ENCODE results near the gene NOP53. TPM values are rescaled to one million over a fixed set of nuclear protein-coding genes. Genes with fewer than 3 reads are reported as not detected.
"Not testable (repeated sequence)": the region's sequence is repeated elsewhere in the genome, so short reads cannot be mapped to it uniquely, and the experiment has no call there.

The NOP53 gene
- total RNA-seq, 2 donors from 2014 or later, result 436 to 761 TPM

- Histone ChIP-seq H3K27ac (peak overlapping the region in 2 of 4 donors; percentile 11 to 16), H3K4me1 (peaks cover 47% of the 10 kb centered on the region), H3K36me3 (replicated peaks in 1 of 2; ENCODE audit: insufficient read depth in 1 of 2, low read depth in 2 of 2) (no peaks in the 10 kb centered on the region), H3K27me3 (no peaks in the 10 kb centered on the region), H3K4me3 (no peak overlapping the region), H3K9me3 (no peaks in the 10 kb centered on the region)
- DNase-seq (no peak), ATAC-seq (no peak)
- no peak for TF ChIP-seq CTCF (IDR thresholded peaks at IDR 0.05)
- no peak for TF ChIP-seq POLR2A (IDR thresholded peaks at IDR 0.05)
- WGBS, 2 donors, result 82 to 86% methylated on average over 4 of the region's 4 CpGs
- intact Hi-C loops (cut with DNase I), result no loop called here
Measured at GRCh38 chr19:47726467-47726866, 18.9 kb upstream of the NOP53 start.

DNA sequence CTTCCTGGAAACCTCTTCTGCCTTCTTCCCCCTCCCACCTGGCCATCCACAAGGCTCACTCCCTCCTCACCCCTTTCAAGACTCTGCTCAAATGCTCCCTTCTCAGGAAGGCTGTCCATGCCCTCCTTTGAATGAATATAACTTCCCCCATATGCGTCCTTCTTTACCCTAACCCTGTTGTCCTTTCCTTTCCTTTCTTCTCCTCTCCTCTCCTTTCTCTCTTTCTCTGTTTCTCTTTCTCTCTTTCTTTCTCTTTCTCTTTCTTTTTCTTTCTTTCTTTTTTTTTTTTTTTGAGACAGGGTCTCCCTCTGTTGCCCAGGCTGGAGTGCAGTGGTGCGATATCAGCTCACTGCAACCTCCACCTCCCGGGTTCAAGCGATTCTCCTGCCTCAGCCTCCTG is 17.1 kb upstream of the NOP53 start:
- WGBS, 2 donors, result 91 to 99% methylated on average over 4 of the region's 4 CpGs
- intact Hi-C loops (cut with DNase I); H3K27me3 ChIP-seq; DNase-seq; H3K9me3 ChIP-seq; ATAC-seq; H3K4me3 ChIP-seq; H3K36me3 ChIP-seq (replicated peaks in 1 of 2; ENCODE audit: insufficient read depth in 1 of 2, low read depth in 2 of 2): not testable (repeated sequence)
- peaks cover 40% of the 10 kb centered on the region for H3K4me1 ChIP-seq
- H3K27ac ChIP-seq, result peak overlapping the region in 3 of 4 donors; percentile 71 to 84 (median 84)

DNA sequence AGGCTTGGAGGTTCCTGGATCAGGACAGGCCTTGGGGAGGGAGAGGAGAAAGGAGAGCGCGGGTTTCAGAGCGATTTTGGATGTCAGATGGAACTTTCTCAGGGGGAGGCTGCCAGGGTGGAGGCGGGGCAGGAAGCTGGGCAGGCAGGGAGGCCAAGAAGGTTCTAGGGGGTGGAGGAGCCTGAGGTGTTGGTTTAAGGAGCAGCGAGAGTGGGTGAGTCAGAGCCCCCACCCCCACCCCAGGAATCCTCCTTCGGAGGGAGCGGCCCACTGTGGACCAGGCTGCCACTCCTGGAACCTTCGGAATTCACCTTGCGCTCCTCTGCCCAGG is 15.9 kb upstream of the NOP53 start:
- Histone ChIP-seq H3K4me3 (no peak overlapping the region), H3K9me3 (no peaks in the 10 kb centered on the region), H3K36me3 (replicated peaks in 1 of 2; ENCODE audit: insufficient read depth in 1 of 2, low read depth in 2 of 2) (no peaks in the 10 kb centered on the region), H3K27me3 (no peaks in the 10 kb centered on the region), H3K4me1 (peaks cover 32% of the 10 kb centered on the region), H3K27ac (peak overlapping the region; percentile 71 to 84 (median 80))
- ATAC-seq, result peak; percentile 88
- 15 to 32% methylated on average over 9 of the region's 9 CpGs for WGBS, 2 donors
- intact Hi-C loops (cut with DNase I), result no loop called here
- DNase-seq, result peak; percentile 80 to 94 (median 88)
- TF ChIP-seq POLR2A (IDR thresholded peaks at IDR 0.05) (peak in 1 of 3 donors; percentile 20), CTCF (IDR thresholded peaks at IDR 0.05) (no peak)

DNA sequence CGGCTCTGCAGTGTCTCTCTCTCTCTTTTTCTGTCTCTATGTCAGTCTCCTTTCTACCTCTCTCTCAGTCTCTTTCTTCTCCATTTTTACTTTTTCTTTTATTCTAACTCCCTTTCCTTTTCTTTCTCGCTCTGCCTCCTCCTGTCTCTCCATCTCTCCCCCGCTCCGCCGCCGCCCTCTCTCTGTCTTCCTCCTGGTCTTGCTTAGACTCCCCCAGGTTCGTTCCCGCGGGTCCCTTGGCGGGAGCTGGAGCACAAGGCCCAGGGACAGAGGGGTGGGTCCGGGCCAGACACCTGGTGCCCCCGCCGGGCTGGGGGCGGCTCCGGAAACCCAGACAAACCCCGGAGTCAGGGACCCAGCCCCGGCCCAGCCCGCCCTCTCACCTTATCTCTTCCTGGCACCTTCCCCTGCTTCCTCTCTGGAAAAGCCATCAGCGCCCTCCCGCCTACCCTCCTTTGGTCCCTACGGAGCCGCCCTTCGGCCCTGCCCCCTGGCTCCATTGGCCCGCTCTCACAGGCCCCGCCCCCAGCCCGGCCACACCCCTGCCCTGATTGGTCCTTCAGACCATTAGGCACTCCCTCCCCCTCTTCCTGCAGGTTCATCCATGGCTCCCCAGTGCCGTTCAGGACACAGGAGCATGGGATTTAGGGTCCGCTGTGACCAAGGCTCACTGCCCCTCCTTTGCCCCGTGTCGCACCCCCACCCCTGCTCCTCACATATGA is 15.4 kb upstream of the NOP53 start:
- ATAC-seq (peak; percentile 87), DNase-seq (peak; percentile 89 to 93 (median 92))
- no peaks in the 10 kb centered on the region for H3K27me3 ChIP-seq
- no peaks in the 10 kb centered on the region for H3K9me3 ChIP-seq
- peaks cover 32% of the 10 kb centered on the region for H3K4me1 ChIP-seq
- H3K4me3 ChIP-seq, result no peak overlapping the region
- TF ChIP-seq POLR2A (IDR thresholded peaks at IDR 0.05) (peak in 1 of 3 donors; percentile 11), CTCF (IDR thresholded peaks at IDR 0.05) (no peak)
- WGBS, 2 donors, result 13 to 30% methylated on average over 24 to 30 of the region's 30 CpGs
- H3K27ac ChIP-seq, result peak overlapping the region; percentile 71 to 84 (median 82)
- H3K36me3 ChIP-seq (replicated peaks in 1 of 2; ENCODE audit: insufficient read depth in 1 of 2, low read depth in 2 of 2), result no peaks in the 10 kb centered on the region
- intact Hi-C loops (cut with DNase I), result no loop called here

- DNase-seq (no peak), ATAC-seq (no peak)
- H3K27ac ChIP-seq, result peak overlapping the region; percentile 71 to 84 (median 82)
- intact Hi-C loops (cut with DNase I), result no loop called here
- no peak overlapping the region for H3K4me3 ChIP-seq
- peaks cover 32% of the 10 kb centered on the region for H3K4me1 ChIP-seq
- no peaks in the 10 kb centered on the region for H3K9me3 ChIP-seq
- no peaks in the 10 kb centered on the region for H3K27me3 ChIP-seq
- H3K36me3 ChIP-seq (replicated peaks in 1 of 2; ENCODE audit: insufficient read depth in 1 of 2, low read depth in 2 of 2), result no peaks in the 10 kb centered on the region
- TF ChIP-seq CTCF (IDR thresholded peaks at IDR 0.05) (no peak), POLR2A (IDR thresholded peaks at IDR 0.05) (no peak)
- WGBS, 2 donors, result 78 to 87% methylated on average over 7 to 8 of the region's 8 CpGs
Measured at GRCh38 chr19:47730521-47730889, 14.8 kb upstream of the NOP53 start.

Measured in body of pancreas (tissue), 4 donors.